ENCODE measurements around the gene PLCXD3. TPM values are rescaled to one million over a fixed set of nuclear protein-coding genes. Genes with fewer than 3 reads are reported as not detected.

Gene PLCXD3, protein sequence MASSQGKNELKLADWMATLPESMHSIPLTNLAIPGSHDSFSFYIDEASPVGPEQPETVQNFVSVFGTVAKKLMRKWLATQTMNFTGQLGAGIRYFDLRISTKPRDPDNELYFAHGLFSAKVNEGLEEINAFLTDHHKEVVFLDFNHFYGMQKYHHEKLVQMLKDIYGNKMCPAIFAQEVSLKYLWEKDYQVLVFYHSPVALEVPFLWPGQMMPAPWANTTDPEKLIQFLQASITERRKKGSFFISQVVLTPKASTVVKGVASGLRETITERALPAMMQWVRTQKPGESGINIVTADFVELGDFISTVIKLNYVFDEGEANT
- total RNA-seq, result 4.7 TPM

DNA sequence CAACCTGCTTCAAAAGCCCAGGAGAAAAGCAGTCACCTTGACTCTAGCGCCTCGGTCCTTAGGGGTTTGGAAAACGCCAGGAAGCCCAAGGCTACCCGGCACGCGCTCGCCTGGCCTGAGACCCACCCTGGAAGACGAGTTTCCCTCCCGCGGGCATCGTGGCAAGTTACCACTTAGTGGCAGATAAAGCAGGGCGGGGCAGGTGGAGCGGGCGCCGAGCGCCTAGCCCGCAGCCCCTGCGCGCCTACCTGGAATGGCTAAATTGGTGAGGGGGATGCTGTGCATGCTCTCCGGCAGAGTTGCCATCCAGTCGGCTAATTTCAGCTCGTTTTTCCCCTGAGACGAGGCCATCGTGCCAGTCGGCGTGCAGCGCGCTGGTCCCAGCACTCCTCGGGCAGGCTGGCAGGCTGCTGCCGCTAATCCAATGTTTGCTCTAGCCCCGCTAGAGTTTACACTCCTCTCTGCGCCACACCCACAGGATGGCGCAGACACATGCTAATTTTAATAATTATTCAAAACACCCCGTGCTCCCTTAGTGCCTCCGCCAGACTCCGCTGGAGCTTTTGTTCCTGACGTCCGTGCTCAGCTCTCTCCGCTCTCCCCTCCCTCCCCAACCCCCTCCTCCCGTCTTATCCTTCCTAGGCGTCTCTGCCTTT lies at the start of gene PLCXD3:
PLCXD3 (minus strand) TSS at position 426 of the 656 bp plus-strand sequence; CDS start at position 351, 75 bp downstream.
- DNase-seq (ENCODE audit: low spot score), result no peak

DNA sequence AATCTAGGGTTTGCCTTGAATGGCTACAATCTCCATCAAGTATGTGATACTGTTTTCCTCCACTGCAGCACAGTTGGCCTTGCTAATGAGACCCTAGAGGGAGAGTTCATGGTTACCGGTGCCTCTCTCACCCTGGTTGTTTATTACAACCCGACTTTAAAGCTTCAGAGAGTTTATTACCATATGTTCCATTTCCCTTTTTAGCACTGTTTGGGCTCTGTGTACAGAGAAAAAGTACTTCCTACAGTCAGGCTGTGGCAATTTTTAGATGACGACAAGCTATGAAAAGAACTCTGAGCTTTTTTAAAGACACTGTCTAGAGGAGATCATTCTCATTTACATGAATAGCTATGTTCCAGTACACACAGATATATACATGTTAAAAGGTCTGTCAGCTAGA lies 48.8 kb upstream of the PLCXD3 start:
- no peak for DNase-seq (ENCODE audit: low spot score)

DNA sequence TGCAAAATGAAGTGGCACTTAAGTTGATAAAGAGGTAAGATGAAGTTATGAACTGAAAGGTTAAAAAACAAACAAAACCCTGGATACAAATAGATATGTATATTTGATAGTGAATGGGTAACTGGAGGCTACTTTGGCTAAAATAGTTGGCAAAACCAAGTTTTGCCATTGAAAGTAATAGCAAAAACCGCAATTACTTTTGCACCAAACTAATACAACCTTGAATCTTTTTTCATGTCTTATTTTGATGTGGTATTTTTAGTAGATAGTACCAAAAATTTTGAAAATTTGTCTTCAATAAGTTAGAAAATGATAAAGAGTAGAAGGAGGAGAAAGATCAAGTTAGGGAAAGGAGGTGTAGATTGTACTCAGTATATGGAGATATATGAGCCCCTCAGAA lies 47.9 kb upstream of the PLCXD3 start:
- no peak for DNase-seq (ENCODE audit: low spot score)

DNA sequence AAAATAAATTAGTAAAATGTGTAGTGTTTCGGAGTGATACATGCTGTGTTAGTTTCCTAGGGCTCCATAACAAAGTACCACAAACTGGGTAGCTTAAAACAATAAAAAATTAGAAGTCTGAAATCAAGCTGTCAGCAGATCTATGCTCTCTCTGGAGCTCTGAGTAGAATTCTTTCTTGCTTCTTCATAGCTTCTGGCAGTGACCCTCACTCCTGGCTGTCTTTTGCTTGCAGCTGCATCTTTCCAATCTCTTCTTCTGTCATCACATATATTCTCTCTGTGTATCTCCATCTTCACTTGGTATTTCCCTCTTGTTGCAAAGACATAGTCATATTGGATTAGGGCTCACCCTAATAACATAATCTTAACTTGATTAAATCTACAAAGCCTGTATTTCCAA lies 37.6 kb upstream of the PLCXD3 start:
- DNase-seq (ENCODE audit: low spot score), result no peak

DNA sequence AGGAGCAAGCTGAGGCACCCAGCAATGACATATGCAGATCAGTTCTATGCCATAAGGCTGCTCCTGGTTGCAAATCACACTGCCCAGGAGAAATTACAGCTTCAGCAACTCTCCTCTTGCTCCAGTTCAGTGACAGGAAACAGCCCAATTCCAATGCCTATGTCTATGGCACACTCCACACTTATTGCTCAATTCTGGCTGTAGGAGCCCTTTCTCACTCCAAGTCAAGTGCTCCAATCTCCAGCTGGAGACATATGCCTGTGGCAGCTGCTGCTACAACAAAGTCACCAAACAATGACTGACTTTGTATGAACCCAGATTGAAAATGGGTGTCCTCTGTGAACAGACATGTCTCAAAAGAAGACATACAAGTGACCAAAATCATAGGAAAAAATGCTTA lies 31.8 kb upstream of the PLCXD3 start:
- no peak for DNase-seq (ENCODE audit: low spot score)

DNA sequence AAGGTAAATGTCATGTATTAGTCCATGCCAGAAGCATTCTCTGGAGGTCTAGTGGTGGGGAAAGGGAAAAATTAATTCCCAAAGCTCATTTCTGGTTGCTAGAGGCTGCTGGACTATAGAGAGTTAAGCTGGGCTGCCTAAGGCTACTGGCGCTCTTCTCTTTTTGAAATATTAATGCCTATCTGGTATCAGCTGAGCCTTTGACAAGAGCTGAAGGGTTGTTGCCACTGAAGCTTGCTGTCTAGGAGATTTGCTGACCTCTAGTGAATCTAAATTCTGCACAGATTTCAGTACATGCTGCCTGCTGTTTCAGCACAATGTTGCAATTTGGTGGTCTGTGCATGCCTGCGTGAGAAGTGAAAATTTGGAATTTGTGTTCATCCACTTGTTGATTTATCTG lies 29.1 kb upstream of the PLCXD3 start:
- DNase-seq (ENCODE audit: low spot score), result no peak

DNA sequence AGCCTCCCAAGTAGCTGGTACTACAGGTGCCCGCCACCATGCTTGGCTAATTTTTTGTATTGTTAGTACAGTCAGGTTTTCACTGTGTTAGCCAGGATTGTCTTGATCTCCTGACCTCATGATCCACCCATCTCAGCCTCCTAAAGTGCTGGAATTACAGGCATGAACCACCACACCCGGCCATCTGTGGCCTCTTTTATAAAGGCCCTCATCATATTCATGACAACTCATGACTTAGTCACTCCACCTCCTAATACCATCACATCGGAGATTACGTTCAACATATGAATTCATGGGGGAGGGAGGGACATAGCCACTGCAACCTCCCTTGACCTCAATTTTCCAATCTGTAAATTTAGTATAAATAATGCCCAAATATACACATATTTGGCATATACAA lies 27.2 kb upstream of the PLCXD3 start:
- no peak for DNase-seq (ENCODE audit: low spot score)

DNA sequence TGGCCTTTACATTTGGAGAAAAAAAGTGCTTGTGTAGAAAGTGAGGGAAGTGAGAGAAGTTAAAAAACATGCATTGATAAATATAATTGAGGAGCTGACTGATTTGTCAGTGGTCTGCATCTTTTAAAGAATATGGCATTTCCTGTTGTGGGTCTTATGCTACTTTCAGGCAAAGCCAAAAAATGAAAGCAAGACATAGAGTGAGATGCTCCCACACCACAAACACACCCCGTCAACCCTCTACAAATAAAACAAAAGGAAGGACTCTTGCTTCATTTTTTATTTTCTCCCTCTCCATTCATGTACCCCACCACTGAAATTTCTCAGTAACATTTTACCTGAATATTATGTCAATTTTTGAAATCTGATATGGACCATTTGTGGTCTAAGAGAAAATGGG lies 22.1 kb upstream of the PLCXD3 start:
- no peak for DNase-seq (ENCODE audit: low spot score)

DNA sequence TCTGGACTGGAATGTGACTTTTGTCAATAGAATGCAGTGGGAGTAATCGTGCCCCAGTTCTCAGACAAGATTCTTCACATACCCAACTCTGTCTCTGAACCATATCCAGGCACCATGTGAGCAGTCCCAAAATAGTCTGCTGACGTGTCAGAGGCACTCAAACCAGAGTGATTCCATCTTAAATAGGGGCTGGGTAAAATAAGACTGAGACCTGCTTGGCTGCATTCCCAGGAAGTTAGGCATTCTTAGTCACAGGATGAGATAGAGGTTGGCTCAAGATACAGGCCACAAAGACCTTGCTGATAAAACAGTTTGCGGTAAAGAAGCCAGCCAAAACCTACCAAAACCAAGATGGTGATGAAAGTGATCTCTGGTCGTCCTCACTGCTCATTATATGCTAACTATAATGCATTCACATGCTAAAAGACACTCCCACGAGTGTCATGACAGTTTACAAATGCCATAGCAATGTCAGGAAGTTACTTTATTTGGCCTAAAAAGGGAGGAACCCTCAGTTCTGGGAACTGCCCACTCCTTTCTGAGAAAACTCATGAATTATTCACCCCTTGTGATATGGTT lies 16.9 kb upstream of the PLCXD3 start:
- no peak for DNase-seq (ENCODE audit: low spot score)

DNA sequence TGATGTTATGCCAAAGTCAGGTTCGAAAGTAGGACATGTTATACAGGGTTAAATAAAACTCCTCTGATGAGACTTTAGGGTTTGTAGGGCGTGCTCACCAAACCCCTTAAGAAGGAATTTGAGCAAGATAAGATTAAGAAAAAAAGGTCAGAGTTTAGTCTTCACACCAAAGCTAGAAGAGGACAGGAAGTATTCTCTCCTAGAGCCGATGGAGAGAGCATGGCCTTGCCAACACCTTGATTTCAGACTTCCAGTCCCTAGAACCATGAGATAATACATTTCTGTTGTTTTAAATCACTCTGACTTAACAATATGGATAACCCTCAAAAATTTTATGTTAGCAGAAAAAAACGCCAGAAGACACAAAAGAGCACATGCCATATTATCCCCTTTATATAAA lies 16.3 kb upstream of the PLCXD3 start:
- DNase-seq (ENCODE audit: low spot score), result no peak

DNA sequence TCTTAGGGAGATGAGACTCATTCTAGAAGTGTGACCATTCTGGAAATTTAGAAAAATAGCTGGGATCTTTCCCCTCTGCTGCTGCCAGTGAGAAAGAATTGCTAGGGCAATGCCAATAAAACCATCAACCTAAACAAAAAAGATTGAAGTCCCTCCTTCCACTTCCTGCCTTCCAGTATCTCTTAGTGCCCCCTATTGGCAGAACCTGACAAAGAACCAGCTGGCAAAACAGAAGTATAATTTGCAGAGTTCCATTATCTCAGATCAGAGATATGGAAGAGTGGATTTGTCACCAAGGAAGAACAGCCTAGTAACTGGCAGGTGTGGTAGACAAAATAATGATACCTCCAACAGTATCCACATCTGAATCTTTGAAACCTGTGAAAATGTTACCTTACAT lies 13.8 kb upstream of the PLCXD3 start:
- DNase-seq (ENCODE audit: low spot score), result no peak

DNA sequence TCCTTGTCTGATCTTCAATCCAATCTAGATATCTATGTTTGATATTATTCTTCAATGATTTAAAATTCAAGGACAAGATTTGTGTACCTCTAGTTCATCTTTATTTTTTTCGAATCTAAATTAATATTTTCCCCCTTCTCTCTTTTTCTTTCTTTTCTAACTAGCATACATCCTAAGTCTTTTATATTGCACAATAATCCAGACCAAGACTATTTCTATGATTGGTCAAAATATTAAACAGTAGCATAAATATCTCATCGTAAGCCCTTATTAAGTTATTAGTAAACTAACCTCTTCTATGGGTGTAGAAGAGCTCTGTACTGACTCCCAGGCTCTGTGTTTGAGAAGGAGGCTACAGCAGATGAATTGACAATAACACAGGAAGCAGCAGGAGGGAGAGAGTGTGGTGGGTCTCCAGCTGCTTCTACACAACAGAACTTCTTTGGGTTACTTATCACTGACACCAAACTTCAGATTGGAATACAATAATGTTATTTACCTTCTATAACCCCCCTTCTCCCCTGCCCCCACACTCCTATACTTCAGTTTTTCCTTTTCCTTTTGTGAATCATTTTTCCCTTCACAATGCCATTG lies 11.9 kb upstream of the PLCXD3 start:
- no peak for DNase-seq (ENCODE audit: low spot score)

DNA sequence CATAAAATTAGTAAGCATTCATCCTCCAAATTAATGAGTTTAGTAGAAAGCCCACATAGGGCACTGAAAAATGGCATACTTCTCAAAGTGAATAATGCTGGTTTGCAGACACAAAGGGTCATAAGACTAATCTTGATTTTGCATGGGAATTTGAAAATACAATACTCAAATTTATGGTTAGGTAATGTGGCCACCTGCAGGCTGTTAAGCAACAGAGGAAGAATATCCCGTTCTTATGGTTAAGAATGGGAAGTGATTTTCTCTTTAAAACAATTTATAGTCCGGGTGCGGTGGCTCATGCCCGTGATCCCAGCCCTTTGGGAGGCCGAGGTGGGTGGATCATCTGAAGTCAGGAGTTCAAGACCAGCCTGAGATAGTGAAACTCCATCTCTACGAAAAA lies 9.4 kb upstream of the PLCXD3 start:
- DNase-seq (ENCODE audit: low spot score), result no peak

DNA sequence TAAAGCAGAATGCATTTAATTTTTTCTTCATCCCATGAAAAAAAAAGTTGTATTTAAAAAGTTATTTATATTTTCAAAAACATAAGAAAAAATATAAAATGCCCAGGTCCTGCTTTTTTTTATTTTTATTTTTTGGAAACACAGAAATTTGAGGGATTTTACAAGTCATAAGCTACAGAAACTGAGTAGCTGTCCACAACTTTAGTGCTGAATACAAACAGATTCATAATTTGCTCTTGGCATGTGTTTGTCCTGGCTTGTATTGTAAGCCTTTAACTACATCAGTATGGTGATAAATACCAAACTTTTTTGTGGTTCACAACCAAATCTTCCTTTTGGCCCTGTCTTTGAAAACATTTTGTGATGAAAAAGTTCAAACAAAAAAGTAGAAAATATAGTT lies 7.5 kb upstream of the PLCXD3 start:
- DNase-seq (ENCODE audit: low spot score), result no peak

DNA sequence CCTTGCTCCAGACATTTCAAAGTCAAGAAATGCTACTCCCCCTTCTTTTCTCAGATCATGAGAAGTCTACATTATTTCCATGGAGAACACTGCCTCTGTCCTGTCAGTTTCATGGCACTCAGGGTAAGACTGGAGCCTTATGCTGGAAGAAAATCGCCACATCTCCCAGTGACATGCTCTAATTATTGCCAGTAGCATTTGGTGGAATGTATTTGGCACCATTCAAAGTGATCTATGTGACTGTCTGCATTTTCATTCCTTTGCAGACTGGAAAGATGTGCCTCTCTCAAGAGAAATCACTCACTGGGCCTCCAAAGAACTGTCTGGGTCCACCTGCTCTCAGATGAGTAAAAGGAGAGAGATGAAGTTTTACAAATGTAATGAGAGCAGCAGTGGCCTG lies 840 bp upstream of the PLCXD3 start:
- no peak for DNase-seq (ENCODE audit: low spot score)

DNA sequence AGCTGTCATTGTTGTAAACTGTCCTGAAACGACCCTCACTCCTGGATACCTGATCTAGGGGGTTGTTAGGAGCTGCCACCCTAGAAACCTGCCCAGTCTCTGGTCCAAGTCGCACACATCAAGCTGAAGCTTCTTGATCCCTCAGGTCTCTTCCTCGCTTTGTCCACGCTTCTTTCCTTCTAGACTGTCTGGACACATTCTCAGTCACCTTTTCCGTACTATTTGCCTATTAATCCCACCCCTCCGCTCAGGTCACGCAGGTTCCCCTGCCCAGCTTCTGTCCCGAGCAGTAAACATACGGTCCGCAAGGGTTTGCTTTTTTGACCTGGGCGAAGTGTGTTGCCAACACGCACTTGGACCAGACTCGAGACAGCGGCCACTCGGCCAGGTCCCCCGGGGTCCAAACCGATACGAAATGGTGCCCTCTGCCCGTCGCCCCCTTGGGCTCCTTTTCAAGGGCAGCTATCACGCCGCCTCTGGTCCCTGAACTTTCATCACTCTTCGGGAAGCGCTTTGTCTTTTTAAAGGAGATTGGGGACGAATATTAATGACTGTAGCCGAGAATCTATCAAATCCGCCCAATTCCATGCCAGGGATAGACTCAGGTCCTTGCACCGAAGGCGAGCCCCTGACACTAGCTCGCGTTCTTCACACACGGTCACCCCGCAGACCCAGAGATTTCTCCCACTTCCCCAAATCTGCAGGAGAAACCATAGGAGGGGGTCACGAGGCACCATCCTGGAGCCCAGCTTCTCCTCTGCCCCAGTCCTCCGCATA lies 814 bp downstream of the PLCXD3 start:
- DNase-seq (ENCODE audit: low spot score), result no peak

DNA sequence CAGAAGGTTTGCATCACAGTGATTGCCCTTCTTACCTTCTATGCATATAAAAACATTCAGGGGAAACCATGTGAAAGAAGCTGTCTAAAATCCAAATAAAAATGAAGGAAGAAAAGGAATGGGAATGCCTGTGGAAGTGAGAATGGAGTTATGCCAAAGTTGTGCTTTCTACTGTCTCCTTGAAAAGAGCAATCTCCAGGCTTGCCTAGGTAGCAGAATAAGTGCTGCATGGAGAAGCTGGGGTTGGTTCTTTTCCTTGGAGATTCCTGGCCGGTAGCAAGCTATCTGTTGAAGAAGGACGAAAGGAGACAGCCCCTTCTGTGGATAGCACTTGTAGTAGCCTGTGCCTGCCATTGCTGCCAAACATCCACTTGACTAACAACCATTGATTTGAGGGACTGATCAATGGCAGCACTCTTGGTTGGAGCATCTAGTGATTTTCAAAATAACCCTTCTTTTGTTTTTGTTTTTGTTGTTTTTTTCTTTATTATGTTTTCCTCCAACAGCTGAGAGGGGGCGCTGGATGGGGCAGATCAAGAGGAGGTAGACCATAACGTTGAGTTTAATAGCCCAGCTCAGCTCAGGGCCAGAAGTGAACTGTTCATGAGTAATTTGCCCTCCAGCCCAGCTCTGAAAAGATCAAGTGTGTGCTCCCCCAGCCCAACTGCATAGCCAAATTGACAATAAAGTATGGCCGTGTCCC lies 1.6 kb downstream of the PLCXD3 start:
- DNase-seq (ENCODE audit: low spot score), result no peak

DNA sequence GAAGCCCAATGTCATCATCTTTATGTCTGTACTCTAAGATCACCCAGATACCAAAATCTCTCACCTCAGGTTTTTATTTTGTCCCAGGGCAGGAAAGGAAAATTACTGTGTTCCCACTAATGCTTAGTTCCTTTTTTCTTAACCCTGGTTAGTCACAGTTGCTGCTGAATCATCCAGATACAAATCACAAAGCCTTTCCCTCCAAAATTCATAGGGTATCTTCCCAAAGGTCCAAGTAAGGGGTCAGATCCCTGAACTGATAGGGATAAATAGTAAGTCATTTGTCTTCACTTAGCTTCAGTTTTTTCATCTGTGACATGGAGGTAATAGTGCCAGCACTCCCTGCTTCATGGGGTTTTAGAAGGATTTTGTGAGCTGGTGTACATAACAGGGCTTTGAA lies 2.2 kb downstream of the PLCXD3 start:
- DNase-seq (ENCODE audit: low spot score), result no peak

DNA sequence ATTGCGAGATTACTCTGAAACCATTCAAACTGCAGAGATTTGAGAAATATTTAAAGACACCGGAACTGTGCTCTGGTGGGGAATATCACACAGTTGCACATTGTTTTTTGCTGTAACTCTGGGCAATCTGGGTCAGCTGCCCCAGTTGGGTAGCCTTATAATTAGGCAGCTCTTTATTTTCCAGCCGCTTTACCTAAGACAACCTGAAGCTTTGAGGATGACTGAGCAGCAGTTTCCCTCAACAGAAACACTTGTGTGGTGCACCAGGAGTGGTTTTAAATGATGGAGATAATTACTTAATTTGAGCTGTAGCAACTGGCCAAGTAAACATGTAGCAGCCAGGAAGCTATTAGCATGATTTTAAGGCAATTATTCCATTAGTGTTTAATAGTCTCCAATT lies 2.9 kb downstream of the PLCXD3 start:
- no peak for DNase-seq (ENCODE audit: low spot score)

DNA sequence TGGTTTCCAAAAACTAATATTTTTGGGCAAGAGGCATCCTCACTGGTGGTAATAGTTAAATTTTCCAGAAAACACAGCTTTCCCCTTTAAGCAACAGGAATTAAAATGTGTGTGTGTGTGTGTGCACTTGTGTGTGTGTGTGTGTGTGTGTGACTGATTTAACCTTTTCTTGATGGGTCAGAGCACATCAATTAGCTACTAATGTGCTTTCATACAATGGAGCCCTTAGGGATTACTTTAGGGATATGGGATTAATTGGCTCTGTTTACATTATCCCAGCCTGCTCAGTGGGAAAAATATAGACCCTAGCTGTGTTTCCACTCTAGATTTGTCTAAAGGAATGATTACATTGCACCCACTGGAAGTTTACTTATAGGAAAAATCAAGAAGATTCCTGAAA lies 6.5 kb downstream of the PLCXD3 start:
- no peak for DNase-seq (ENCODE audit: low spot score)

DNA sequence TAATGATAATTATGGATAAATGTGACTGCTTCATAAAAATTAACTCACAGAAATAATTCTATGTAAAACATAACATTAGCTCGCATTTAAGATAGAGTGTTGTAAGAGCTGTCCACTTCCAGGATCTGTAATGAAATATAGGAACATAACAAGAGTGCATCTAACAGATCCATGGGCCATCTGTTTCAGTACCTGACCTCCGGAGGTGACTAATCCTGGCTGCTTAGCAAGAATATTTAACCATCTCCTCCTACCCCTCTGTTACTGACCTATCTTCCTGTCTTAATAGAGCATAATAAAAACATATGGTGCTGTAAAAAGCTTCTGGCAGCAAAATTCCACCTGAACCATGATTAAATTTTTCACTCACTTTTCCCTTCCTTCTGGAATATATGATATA lies 7.1 kb downstream of the PLCXD3 start:
- DNase-seq (ENCODE audit: low spot score), result no peak

Measured in mucosa of gallbladder (tissue), 1 donor.